PC-9 (cell line): ENCODE results near the gene ZNF597.

Source experiments
- EZH2 ChIP-seq: fragments of 200-600 bp; sonication (generic); IDR thresholded peaks from 2 replicates; pipeline ENCODE4 v1.8.0; 2017; ENCODE audit warnings: antibody characterized with exemption, low read depth
- TF ChIP-seq, protein P1 (sequence below): fragments of 200-600 bp; sonication (generic); conservative IDR thresholded peaks from 2 replicates; pipeline ENCODE4 v1.6.1; 2017; ENCODE audit warnings: mixed run types, antibody characterized with exemption, mild to moderate bottlenecking, moderate library complexity

GRCh38 chr16:3470723-3471122, 27.4 kb upstream of the ZNF597 start:
- TF ChIP-seq, protein P1, sequence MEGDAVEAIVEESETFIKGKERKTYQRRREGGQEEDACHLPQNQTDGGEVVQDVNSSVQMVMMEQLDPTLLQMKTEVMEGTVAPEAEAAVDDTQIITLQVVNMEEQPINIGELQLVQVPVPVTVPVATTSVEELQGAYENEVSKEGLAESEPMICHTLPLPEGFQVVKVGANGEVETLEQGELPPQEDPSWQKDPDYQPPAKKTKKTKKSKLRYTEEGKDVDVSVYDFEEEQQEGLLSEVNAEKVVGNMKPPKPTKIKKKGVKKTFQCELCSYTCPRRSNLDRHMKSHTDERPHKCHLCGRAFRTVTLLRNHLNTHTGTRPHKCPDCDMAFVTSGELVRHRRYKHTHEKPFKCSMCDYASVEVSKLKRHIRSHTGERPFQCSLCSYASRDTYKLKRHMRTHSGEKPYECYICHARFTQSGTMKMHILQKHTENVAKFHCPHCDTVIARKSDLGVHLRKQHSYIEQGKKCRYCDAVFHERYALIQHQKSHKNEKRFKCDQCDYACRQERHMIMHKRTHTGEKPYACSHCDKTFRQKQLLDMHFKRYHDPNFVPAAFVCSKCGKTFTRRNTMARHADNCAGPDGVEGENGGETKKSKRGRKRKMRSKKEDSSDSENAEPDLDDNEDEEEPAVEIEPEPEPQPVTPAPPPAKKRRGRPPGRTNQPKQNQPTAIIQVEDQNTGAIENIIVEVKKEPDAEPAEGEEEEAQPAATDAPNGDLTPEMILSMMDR, result no peak
- no peak for TF ChIP-seq EZH2
